ENCODE data around the gene FAM181A.

The FAM181A gene

GRCh38 chr14:93926873-93927799 is at the start of gene FAM181A:
TSS of gene FAM181A (plus strand) at chr14:93927344. CDS start at chr14:93928286, 942 bp downstream.
- DNase-seq, result no peak

- DNase-seq, result no peak
These were observed 48.9 kb upstream of the FAM181A start for GRCh38 chr14:93878212-93878611.

GRCh38 chr14:93878871-93879270 is 48.3 kb upstream of the FAM181A start:
- no peak for DNase-seq

- DNase-seq, result no peak
These were observed 47.7 kb upstream of the FAM181A start for GRCh38 chr14:93879362-93879983.

- no peak for DNase-seq
These were observed 46.9 kb upstream of the FAM181A start for GRCh38 chr14:93880021-93880820.

- peak; percentile 22 for DNase-seq
These were observed 42.2 kb upstream of the FAM181A start for GRCh38 chr14:93884950-93885349.

GRCh38 chr14:93888995-93889394 is 38.1 kb upstream of the FAM181A start:
- no peak for DNase-seq

DNA sequence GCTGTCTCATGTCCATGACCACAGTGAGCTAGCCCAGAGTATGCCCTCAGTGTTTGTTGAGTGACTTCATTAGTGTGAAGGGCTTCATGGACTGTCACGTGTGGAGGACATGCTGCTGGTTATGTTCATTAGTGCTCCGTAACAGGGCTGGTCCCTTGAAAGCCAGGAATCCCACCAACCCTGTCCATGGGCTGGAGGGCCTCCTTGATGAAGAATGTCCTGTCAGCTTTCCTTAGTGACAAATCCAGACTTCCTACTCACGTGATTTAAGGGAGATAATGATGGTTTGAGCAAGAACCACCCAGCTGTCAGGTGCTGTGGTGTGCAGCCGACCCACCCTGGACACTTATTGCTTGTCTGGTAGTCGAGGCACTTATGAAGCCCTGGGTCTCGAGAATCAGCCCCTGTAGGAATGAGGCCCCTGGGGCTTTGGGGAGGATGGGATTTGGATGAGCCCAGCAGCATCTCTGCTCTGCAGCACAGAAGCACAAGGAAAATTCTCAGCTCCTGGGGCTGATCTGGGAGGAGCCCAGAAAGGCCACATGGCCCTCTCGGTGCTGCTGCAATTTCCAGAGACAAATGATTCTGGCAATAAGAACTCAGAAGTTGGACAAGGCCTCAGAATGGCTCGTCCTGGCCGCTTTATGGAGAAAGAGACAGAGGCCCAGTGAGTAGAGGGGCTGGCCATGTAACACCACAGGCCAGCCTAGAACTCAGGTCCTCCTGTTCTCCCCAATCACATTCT is 37.2 kb upstream of the FAM181A start:
- no peak for DNase-seq

DNA sequence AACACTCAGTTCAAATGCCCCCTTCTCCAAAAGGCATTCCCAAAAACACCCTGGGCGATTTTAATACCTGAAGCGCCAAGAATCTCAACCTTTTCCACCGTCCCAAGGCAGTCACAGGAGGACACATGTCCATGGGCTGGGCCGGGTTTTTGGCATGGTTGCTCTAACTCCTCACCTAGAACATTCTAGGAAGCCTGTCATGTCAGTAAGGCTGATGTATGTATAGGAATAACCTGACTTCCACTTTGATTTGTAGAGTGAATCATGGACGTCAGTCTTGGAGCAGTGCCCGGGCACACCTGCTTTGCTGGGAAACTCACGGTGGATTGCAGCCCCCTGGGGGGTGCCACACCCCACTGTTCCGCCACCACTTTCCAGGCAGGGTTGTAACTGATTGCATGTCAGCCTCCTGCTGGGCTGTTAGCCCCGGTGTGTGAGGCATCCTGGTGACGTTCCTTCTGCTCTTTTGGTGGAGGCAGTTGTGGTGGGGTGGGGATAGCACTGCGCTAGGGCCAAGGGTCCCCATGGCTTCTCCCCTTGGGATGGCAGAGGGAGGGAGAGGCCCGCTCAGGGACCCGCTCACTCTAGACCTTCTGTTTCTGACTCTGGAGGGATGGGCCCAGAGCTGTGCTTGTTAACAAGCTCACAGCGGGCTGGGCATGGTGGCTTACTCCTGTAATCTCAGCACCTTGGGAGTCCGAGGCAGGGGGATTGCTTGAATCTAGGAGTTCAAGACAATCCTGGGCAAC is 35.2 kb upstream of the FAM181A start:
- no peak for DNase-seq

GRCh38 chr14:93892505-93892839 is 34.7 kb upstream of the FAM181A start:
- no peak for DNase-seq

DNA sequence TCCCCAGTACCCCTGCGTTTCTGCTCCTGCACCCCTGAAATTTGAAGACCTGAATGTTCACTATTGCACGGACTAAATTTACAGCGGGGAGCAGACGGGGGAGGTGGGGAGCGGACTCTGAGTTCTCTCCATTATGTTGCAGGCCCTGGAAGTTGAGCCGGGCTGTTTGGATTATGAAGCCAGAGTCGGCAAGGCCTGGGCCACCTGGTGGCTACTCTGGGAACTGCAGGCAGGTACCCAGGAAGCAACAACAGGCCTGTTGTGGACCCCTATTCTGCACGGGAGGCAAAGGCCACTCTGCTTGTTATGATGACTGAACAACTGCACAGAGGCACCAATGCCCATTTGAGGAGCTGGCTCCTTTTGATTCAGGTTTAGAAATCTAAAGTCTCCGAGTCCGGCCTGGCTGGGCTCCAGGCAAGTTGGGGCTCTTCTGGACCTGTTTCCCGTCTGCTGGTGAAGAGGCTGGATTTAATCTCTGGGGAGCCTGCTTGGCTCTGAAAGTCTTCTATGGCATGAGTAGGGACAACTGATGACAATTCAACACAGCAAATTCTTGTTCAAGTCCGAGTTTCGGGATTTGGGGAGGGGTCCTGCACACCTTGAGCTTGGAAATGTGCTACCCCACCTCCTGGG is 34.1 kb upstream of the FAM181A start:
- peak; percentile 70 for DNase-seq

DNA sequence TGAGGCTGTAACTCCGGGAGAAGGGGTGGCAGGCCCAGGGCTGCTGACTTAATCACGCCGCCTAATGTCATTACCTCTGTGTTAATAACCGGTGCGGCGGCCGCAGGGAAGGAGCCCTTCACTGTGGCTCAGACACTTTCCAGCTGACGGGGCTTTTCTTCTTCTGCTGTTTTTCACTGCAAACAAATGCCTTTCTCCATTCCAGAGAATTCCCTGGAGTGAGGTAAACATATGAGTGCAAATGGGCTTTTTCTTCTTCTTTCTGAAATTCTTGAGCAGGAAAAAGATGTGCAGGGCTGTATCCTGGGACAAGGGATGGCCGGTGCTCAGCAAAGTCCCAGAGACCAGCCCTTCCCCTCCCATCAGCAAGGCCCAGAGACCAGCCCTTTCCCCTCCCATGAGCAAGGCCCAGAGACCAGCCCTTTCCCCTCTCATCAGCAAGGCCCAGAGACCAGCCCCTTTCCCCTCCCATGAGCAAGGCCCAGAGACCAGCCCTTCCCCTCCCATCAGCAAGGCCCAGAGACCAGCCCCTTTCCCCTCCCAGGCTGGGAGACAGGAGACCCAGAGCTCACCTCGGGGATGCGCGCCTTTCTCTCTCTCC is 33.4 kb upstream of the FAM181A start:
- DNase-seq, result no peak

GRCh38 chr14:93895023-93895604 is 32.0 kb upstream of the FAM181A start:
- DNase-seq, result no peak

DNA sequence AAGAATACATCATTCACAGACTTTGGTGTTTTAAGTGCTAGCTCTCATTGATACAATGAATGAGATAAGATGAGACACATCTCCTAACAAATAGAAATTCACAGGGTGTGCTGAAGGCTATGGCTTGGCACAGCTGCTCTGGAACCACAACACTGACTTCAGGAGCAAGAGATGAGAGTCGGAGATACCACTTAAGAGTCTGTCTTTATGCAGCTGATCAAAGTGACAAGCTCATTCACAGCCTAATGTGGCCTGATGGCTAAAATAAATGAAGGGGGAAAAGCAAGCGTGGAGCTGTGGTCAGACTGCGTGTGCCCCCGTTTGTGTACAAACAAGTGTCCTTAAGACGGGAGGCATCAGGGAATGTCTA is 29.7 kb upstream of the FAM181A start:
- DNase-seq, result no peak

GRCh38 chr14:93898081-93898611 is 29.0 kb upstream of the FAM181A start:
- no peak for DNase-seq

- DNase-seq, result no peak
These were observed 28.4 kb upstream of the FAM181A start for GRCh38 chr14:93898731-93899130.

DNA sequence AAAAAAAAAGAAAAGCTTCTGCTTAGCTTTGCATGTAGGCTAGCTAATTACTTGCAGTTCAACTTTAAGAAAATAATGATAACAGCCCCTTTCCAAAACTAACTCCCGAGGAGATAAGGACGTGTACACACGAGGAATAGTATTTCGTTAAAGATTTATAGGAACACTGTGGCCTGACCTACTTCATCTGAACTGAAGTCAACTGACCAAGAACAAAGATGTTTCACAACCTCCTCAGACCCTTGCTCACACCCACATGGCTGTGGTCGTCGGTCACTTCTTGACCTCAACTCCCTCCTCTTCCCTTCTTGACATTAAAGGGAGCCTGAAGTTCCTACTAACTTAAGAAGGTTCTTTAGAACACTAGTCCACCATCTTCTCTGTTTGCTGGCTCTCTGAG is 25.3 kb upstream of the FAM181A start:
- DNase-seq, result no peak

DNA sequence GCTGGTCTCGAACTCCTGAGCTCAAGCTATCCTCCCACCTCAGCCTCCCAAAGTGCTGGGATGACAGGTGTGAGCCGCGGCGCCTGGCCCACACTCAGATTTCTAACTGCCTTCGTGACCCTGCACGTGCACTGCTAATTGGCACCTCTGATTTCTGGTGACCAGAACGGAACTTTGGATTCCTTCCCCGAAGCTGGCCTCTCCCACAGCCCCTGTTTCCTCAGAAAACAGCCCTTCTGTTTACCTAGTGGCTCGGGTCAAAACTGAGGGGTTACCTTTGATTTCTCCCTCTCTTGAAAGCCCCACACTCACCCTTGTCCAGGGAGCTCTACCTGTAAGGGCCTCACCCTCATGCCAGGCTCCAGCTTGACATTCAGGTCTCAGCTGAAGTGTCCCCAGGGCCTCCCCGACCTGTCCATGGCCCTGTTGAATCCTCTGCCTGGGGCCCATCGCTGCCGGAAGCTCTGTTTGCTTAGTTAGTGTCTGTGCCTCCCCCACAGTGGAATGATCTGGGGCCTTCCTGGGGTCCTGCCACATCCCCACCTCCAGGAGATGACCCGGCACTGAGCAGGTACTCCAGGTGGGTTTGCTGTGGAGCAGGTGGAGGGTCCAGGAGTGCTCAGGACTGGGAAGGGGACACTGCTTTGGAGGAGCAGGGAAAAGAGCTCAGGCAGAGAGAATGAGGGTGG is 24.4 kb upstream of the FAM181A start:
- DNase-seq, result no peak

GRCh38 chr14:93903342-93904184 is 23.6 kb upstream of the FAM181A start:
- no peak for DNase-seq
